Measurements from ENCODE around the gene UBE2E2.

The UBE2E2 gene

DNA sequence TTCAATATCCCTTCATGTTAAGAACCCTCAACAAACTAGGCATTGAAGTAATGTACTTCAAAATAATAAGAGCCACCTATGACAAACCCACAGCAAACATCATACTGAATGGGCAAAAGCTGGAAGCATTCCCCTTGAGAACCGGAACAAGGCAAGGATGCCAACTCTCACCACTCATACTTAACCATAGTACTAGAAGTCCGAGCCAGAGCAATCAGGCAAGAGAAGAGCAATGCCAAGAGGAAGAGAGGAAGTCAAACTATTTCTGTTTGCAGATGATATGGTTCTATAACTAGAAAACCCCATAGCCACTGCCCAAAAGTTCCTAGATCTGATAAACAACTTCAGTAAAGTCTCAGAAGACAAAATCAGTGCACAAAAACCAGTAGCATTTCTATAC, 161.9 kb downstream of the UBE2E2 start:
- DNase-seq (ENCODE audit: low read depth): no peak
- TF ChIP-seq, protein P1, sequence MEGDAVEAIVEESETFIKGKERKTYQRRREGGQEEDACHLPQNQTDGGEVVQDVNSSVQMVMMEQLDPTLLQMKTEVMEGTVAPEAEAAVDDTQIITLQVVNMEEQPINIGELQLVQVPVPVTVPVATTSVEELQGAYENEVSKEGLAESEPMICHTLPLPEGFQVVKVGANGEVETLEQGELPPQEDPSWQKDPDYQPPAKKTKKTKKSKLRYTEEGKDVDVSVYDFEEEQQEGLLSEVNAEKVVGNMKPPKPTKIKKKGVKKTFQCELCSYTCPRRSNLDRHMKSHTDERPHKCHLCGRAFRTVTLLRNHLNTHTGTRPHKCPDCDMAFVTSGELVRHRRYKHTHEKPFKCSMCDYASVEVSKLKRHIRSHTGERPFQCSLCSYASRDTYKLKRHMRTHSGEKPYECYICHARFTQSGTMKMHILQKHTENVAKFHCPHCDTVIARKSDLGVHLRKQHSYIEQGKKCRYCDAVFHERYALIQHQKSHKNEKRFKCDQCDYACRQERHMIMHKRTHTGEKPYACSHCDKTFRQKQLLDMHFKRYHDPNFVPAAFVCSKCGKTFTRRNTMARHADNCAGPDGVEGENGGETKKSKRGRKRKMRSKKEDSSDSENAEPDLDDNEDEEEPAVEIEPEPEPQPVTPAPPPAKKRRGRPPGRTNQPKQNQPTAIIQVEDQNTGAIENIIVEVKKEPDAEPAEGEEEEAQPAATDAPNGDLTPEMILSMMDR (IDR thresholded peaks at IDR 0.05; ENCODE audit: insufficient read depth, low read depth, low read length, missing control alignments): no peak
- no peak overlapping the region for H3K4me3 ChIP-seq (ENCODE audit: low read depth, low read length)

DNA sequence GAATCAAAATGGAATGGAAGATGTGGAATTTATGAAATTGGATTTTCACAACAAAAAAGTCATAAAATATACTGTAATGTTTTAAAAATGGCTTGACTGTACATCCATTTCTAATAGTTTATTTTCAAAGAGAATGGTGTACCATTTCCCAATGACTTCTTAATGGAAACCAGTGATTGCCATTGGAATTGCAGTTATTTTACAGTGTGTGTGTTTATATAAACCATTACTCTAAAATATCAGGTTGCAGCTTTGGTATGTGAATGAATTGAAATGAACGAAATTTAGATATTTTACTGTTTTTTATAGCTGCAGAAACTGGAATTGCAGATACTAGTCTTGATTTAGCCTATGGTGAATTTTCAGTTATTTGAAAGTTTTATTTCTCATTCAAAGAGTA, 165.6 kb downstream of the UBE2E2 start:
- TF ChIP-seq, protein P1 (IDR thresholded peaks at IDR 0.05; ENCODE audit: insufficient read depth, low read depth, low read length, missing control alignments): no peak
- no peak for DNase-seq (ENCODE audit: low read depth)
- no peak overlapping the region for H3K4me3 ChIP-seq (ENCODE audit: low read depth, low read length)

DNA sequence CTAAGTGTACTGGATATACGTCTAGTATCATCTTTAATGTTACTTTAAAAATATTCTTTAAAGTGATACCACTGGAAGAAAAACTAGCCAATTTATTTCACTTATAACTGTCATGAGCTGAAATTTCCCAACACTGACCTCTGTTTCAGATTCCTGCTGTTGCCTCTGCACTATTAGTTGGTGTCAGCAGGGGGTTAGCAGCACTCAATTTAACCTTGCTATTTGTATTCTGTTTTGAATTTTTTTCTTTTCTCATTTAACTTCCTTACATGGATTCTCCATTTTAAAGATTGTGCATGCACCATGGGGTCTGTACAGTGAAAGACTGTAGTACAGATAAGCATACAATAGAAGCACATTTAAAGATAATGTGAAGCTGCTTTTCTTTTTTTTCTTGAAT, 169.2 kb downstream of the UBE2E2 start:
- no peak overlapping the region for H3K4me3 ChIP-seq (ENCODE audit: low read depth, low read length)
- TF ChIP-seq, protein P1 (IDR thresholded peaks at IDR 0.05; ENCODE audit: insufficient read depth, low read depth, low read length, missing control alignments): no peak
- no peak for DNase-seq (ENCODE audit: low read depth)

DNA sequence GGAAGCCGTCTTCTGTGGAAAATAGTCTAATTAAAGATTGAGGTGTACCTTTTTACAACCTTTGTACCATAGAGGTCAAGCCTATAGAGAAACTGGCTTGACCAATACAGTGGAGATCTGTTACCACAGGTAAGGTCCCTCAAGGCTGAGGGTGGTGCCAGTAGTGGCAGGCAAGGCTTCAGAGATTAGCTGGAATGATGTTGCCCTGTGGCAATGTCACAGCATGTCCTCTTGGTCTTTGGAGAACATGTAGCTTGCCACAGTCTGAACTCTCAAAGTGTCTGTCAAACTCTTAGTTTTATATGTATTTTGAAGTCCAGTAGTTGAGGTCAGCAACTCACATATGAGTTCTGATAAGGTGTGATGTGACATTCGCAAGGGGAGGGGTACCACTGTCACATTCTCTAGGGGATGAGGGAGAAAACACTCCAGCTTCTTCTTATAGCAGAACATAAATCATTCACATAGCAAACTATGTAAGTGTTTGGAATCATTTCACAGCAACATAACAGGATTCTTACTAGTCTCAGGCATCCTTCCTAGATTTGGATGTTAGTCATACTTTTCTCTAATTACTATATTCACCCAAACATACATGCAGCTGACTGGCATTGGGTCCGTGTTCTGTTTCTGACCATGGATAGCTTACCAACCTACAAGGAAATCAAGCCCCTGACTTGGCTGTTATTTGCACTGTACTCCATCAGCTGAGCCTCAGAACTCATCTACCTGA, 173.6 kb downstream of the UBE2E2 start:
- H3K4me3 ChIP-seq (ENCODE audit: low read depth, low read length): no peak overlapping the region
- TF ChIP-seq, protein P1 (IDR thresholded peaks at IDR 0.05; ENCODE audit: insufficient read depth, low read depth, low read length, missing control alignments): no peak
- DNase-seq (ENCODE audit: low read depth): no peak

DNA sequence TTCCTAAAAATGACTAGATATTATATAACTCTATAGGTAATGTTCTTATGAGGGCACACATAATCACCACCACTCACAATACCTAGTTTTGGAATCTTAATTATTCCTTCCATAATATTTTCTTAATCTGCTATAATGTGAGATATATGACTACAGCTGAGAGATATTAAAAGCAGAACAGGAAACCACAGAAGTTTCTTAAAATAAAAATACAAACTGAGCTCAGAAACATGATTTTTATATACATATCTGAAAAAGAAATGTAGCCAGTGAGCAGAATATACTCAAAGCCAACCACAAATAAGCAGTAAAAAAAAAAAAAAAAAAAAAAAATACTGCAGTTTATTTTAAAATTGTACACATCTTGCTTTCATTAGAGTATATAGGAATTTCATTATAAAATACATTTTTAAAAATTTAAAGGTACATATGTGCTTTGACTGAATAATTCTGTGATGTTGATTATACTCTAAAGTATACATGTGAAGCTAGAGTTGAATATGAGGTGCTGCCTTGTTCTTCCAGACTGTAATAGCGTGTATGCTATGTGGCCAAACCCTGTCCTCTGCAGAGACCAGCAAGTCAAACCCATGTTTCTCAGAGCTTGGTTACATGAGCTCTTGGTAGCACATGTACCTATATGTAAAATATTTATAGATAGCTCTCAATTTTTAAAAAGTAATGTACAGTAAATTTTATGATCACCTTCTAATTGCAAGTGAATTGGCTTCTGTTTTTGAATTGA, 175.0 kb downstream of the UBE2E2 start:
- TF ChIP-seq, protein P1 (IDR thresholded peaks at IDR 0.05; ENCODE audit: insufficient read depth, low read depth, low read length, missing control alignments): no peak
- H3K4me3 ChIP-seq (ENCODE audit: low read depth, low read length): no peak overlapping the region
- peak; percentile 18 for DNase-seq (ENCODE audit: low read depth)

DNA sequence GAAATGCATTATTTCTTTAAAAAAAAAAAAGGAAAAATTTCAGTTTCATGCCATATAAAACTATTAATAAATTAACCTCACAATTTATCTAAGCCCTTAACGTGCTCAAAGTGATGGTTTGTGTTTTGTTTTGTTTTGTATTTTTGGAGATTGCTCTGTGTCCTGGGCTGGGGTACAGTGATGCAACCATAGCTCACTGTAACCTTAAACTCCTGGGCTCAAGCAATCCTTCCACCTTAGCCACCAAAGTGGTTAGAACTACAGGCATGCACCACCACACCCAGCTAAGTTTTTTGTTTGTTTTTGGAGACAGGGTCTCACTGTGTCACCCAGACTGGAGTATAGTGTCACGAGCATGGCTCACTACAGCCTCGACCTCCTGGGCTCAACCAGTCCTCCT, 180.7 kb downstream of the UBE2E2 start:
- TF ChIP-seq, protein P1 (IDR thresholded peaks at IDR 0.05; ENCODE audit: insufficient read depth, low read depth, low read length, missing control alignments): no peak
- no peak overlapping the region for H3K4me3 ChIP-seq (ENCODE audit: low read depth, low read length)
- no peak for DNase-seq (ENCODE audit: low read depth)
